HCT116 (cell line): ENCODE results near the gene ZNF576. TPM values are rescaled to one million over a fixed set of nuclear protein-coding genes. Genes with fewer than 3 reads are reported as not detected.
A peak's percentile ranks its signal among the peaks of the same experiment; 100 is the strongest.

Source experiments
- ATAC-seq: fragments of 200-7000 bp; cut with Tn5 transposase; 2 replicates; pipeline ENCODE4 v1.9.1; 2020; ENCODE audit warnings: mild to moderate bottlenecking, moderate library complexity
- BruUV-seq: library from RNA; stranded (reverse); fragments of 400-500 nt; replicated peaks from 2 replicates; lab custom pipeline; 2021; lab: Mats Ljungman, UMichigan
- CTCF ChIA-PET: fragments of 300-600 bp; sonication (Branson Sonifier 250); formaldehyde crosslinking; loops from one replicate; lab custom pipeline; 2021; ENCODE audit warnings: antibody characterized with exemption; lab: Charles Lee
- POLR2A ChIA-PET: fragments of 300-600, 350-600 bp; sonication (Branson Sonifier 250); formaldehyde crosslinking; loops from one replicate; lab custom pipeline; 2021; ENCODE audit warnings: antibody characterized with exemption; lab: Charles Lee
- RAD21 ChIA-PET, 2 experiments: fragments of 300-600 bp; sonication (Branson Sonifier 250); formaldehyde crosslinking; loops; one replicate each; lab custom pipeline; 2023; ENCODE audit warnings: low total read pairs in 2 of 2; ENCODE audit not compliant: uncharacterized antibody in 2 of 2, unreplicated experiment in 2 of 2, low non-redundant PET in 1 of 2; lab: Charles Lee
- DNase-seq: peaks from one replicate; pipeline ENCODE4 v3.0.0-alpha.2; 2010; ENCODE audit warnings: low read depth, low spot score
- H2AFZ ChIP-seq: fragments of 200-600 bp; shearing (Covaris generic), sonication (generic); 2 replicates; pipeline ENCODE4 v1.6.1; 2017; ENCODE audit warnings: low read depth, mixed run types, mixed read lengths, antibody characterized with exemption, low read length; ENCODE audit not compliant: poor library complexity, severe bottlenecking
- H3K27ac ChIP-seq: 2 replicates; pipeline ENCODE4 v1.5.1; 2012; ENCODE audit warnings: low read depth, low read length
- H3K27me3 ChIP-seq: fragments of 200-600 bp; sonication (generic); 2 replicates; pipeline ENCODE4 v1.6.1; 2016; ENCODE audit warnings: mixed run types, low read length, mixed read lengths; ENCODE audit not compliant: insufficient read depth
- H3K36me3 ChIP-seq, 2 experiments: fragments of 200-500 bp in 1 of 2; fragments of 200-600 bp in 1 of 2; sonication (Bioruptor generic) in 1 of 2; sonication (generic) in 1 of 2; 2 replicates each; pipeline versions ENCODE4 v1.5.1 to v1.6.1; 2014 to 2016; ENCODE audit warnings: low read length in 2 of 2, inconsistent platforms in 1 of 2, mixed read lengths in 1 of 2, mixed run types in 1 of 2; ENCODE audit not compliant: insufficient read depth in 2 of 2, control insufficient read depth in 1 of 2
- H3K4me1 ChIP-seq, 2 experiments: fragments of 200-600 bp in 1 of 2; sonication (generic) in 1 of 2; 2 replicates each; pipeline versions ENCODE4 v1.5.1 to v1.6.1; 2012 to 2017; ENCODE audit warnings: low read length in 2 of 2, inconsistent platforms in 1 of 2, mild to moderate bottlenecking in 1 of 2, mixed read lengths in 1 of 2, mixed run types in 1 of 2, moderate library complexity in 1 of 2; ENCODE audit not compliant: insufficient read depth in 2 of 2, control insufficient read depth in 1 of 2
- H3K4me2 ChIP-seq: fragments of 200-600 bp; sonication (generic); 2 replicates; pipeline ENCODE4 v1.6.1; 2017; ENCODE audit warnings: mixed run types, low read length, mixed read lengths
- H3K4me3 ChIP-seq, 2 experiments: fragments of 200-600 bp in 1 of 2; sonication (generic) in 1 of 2; replicated peaks in 1 of 2; 2 replicates each; pipeline ENCODE4 v1.5.1; 2011 to 2016; ENCODE audit warnings: low read length in 2 of 2, control low read depth in 1 of 2, low read depth in 1 of 2, mild to moderate bottlenecking in 1 of 2, mixed read lengths in 1 of 2, mixed run types in 1 of 2
- H3K79me2 ChIP-seq: fragments of 200-600 bp; sonication (generic); 2 replicates; pipeline ENCODE4 v1.6.1; 2017; ENCODE audit warnings: mild to moderate bottlenecking, mixed run types, low read length, moderate library complexity, mixed read lengths; ENCODE audit not compliant: insufficient read depth
- H3K9ac ChIP-seq: fragments of 200-600 bp; sonication (generic); 2 replicates; pipeline ENCODE4 v1.6.1; 2016; ENCODE audit warnings: low read length, mixed read lengths
- H3K9me2 ChIP-seq: fragments of 200-600 bp; sonication (generic), shearing (Covaris generic); 2 replicates; pipeline ENCODE4 v1.6.1; 2017; ENCODE audit warnings: mixed run types, mild to moderate bottlenecking, moderate library complexity; ENCODE audit not compliant: insufficient read depth
- H3K9me3 ChIP-seq, 2 experiments: fragments of 200-500 bp in 1 of 2; fragments of 200-600 bp in 1 of 2; sonication (Bioruptor generic) in 1 of 2; sonication (generic) in 1 of 2; 2 replicates each; pipeline ENCODE4 v1.6.1; 2014 to 2017; ENCODE audit warnings: low read length in 2 of 2, mixed read lengths in 2 of 2, inconsistent platforms in 1 of 2, low read depth in 1 of 2, mild to moderate bottlenecking in 1 of 2, mixed run types in 1 of 2, moderate library complexity in 1 of 2; ENCODE audit not compliant: control insufficient read depth in 1 of 2, insufficient read depth in 1 of 2
- H4K20me1 ChIP-seq: fragments of 200-600 bp; sonication (generic), shearing (Covaris generic); 2 replicates; pipeline ENCODE4 v1.6.1; 2017; ENCODE audit warnings: mixed run types, mild to moderate bottlenecking, moderate library complexity; ENCODE audit not compliant: insufficient read depth
- EGR1 ChIP-seq: IDR thresholded peaks from 2 replicates; pipeline ENCODE4 v1.6.1; 2012; ENCODE audit warnings: low read depth
- FOSL1 ChIP-seq: IDR thresholded peaks from 2 replicates; pipeline ENCODE4 v1.6.1; 2012; ENCODE audit warnings: low read depth
- POLR2A ChIP-seq: IDR thresholded peaks from 2 replicates; pipeline ENCODE4 v1.7.0; 2011; ENCODE audit warnings: borderline replicate concordance; ENCODE audit not compliant: insufficient read depth, insufficient read length; ENCODE audit errors: extremely low read depth
- POLR2AphosphoS5 ChIP-seq: IDR thresholded peaks from 2 replicates; pipeline ENCODE4 v1.6.1; 2011; ENCODE audit warnings: mild to moderate bottlenecking, low read depth, low read length, moderate library complexity
- RAD21 ChIP-seq: IDR thresholded peaks from 2 replicates; pipeline ENCODE4 v1.6.1; 2012; ENCODE audit warnings: low read depth, mild to moderate bottlenecking
- SP1 ChIP-seq: IDR thresholded peaks from 2 replicates; pipeline ENCODE4 v1.6.1; 2012; ENCODE audit warnings: low read depth
- SRF ChIP-seq: IDR thresholded peaks from 2 replicates; pipeline ENCODE4 v1.6.1; 2012; ENCODE audit warnings: low read depth
- ZNF274 ChIP-seq: fragments of 200-500 bp; sonication (Bioruptor generic); IDR thresholded peaks from 2 replicates; pipeline ENCODE4 v1.6.1; 2014; ENCODE audit warnings: mild to moderate bottlenecking, low read depth, low read length, inconsistent platforms
- intact Hi-C: fragments of 100-400 bp; cut with micrococcal nuclease; formaldehyde crosslinking; loops from 2 replicates; pipeline ENCODE4 v1.10.0; 2022
- total RNA-seq: library from RNA; stranded (reverse); gene quantifications from one replicate; pipeline ENCODE4 v1.2.1, GENCODE V29; 2021; ENCODE audit not compliant: unreplicated experiment
- TF ChIP-seq, protein P1 (sequence below): IDR thresholded peaks from 2 replicates; pipeline ENCODE4 v1.6.1; 2012

The ZNF576 gene
- total RNA-seq, 1 experiment from 2014 or later = 11.2 TPM

DNA sequence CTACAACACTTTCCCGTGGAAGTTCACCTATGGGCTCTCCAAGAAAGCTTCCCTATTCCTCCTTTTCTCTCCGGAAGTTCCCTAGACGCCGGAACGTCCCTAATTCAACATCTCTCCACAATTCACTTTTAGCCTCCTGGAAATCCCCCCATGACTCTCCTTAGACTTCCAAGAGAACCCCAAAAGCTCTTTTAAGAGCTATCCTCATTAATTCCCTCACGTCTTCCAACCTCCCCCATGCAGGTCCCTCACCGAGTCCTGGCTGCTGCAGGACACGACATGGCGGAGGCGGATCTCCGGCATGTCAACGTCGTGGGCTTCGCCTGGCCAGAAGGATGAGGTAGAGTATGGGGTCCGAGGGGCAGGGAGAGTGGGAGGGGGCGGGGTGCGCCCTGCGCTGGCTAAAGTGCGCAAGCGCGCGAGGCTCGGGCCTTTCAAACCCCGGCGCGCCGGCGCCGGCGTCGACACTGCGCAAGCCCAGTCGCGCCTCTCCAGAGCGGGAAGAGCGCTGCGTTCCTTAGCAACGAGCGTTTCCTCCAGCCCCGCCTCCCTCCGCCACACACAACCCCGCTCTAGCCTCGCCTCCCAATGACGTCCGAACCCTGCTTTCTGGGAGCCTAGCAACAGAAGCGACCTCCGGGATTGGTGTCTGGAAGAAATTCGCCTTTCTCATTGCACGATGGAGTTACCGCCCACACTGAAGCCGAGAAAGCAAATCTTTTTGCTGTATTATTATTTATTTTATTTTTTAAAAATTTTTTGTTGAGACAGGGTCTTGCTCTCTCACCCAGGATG is 21.0 kb upstream of the ZNF576 start, which contains the start of the genes PINLYP and XRCC1:
PINLYP (plus strand) TSS at position 646 of the 795 bp plus-strand sequence. CDS start 1,391 bp downstream, outside the sequence.
XRCC1 (minus strand) TSS at position 372 of the 795 bp plus-strand sequence; CDS start at position 303, 69 bp downstream.
- no peaks in the 10 kb centered on the region for H3K9me3 ChIP-seq
- CTCF ChIA-PET = interaction anchor here (0.7 to 1.2 kb wide), 2 partner anchors 19 to 20 kb away, joined by 3 read pairs; no protein-coding TSS in a partner anchor
- no TSS peak for BruUV-seq

More for the DNA sequence above, 21.0 kb upstream of the ZNF576 start, which contains the start of the genes PINLYP and XRCC1:
- H3K4me2 ChIP-seq = peak within 1 kb of the TSS; percentile 89
- ChIA-PET POLR2A (interaction anchor here (1.8 kb wide), 1 partner anchor 21 kb away, joined by 6 read pairs; the partner anchor contains the start of genes IRGQ and ZNF576), RAD21 (no interaction called here)
- H2AFZ ChIP-seq = peak within 1 kb of the TSS; percentile 53
- H3K9ac ChIP-seq = peak within 1 kb of the TSS; percentile 90
- TF ChIP-seq SP1 (peak; percentile 41; the same call in 1 of the 2 replicates), RAD21 (no peak), ZNF274 (no peak), POLR2A (no peak), EGR1 (0 out of 2 replicates have a peak, but pooled peaks have one; percentile 29), POLR2AphosphoS5 (peak; percentile 54; the same call in 1 of the 2 replicates), SRF (0 out of 2 replicates have a peak, but pooled peaks have one; percentile 13), FOSL1 (no peak)
- TF ChIP-seq, protein P1, sequence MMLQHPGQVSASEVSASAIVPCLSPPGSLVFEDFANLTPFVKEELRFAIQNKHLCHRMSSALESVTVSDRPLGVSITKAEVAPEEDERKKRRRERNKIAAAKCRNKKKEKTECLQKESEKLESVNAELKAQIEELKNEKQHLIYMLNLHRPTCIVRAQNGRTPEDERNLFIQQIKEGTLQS = no peak
- no peaks in the 10 kb centered on the region for H3K27me3 ChIP-seq
- peak within 1 kb of the TSS; percentile 81 to 85 for H3K4me3 ChIP-seq
- no peaks in the 10 kb centered on the region for H4K20me1 ChIP-seq
- no peaks in the 10 kb centered on the region for H3K36me3 ChIP-seq
- DNase-seq (peak; percentile 98), ATAC-seq (peak; percentile 99)
- H3K27ac ChIP-seq = peak within 1 kb of the TSS; percentile 70
- H3K9me2 ChIP-seq = no peaks in the 10 kb centered on the region
- H3K79me2 ChIP-seq = peaks cover 10% of the 10 kb centered on the region; the same call in 1 of the 2 replicates
- H3K4me1 ChIP-seq = peaks cover 11 to 14% of the 10 kb centered on the region in 2 experiments
- intact Hi-C loops = loop anchor here (1.0 kb wide), 1 partner anchor 21 kb away; the partner anchor contains the start of genes IRGQ and ZNF576
